Ascending aorta (tissue), 2 donors: Measurements from ENCODE around the gene KTI12. TPM values are rescaled to one million over a fixed set of nuclear protein-coding genes. Genes with fewer than 3 reads are reported as not detected.

ENCODE experiments used
- DNase-seq, 2 donors: peaks; one replicate each; pipeline ENCODE4 v3.0.0-alpha.2; 2019; ENCODE audit warnings: low spot score in 2 of 2
- H3K27ac ChIP-seq, 2 donors: fragments of 200-600 bp; sonication (generic); one replicate each; pipeline ENCODE4 v1.5.1; 2016 to 2017; ENCODE audit warnings: mild to moderate bottlenecking in 1 of 2
- H3K27me3 ChIP-seq: fragments of 200-600 bp; sonication (generic); one replicate; pipeline ENCODE4 v1.5.1; 2017
- H3K36me3 ChIP-seq, 2 donors: fragments of 200-600 bp; sonication (generic); one replicate each; pipeline ENCODE4 v1.5.1; 2016
- H3K4me1 ChIP-seq, 2 donors: fragments of 200-600 bp; sonication (generic); one replicate each; pipeline ENCODE4 v1.5.1; 2016 to 2017; ENCODE audit warnings: mild to moderate bottlenecking in 1 of 2
- H3K4me3 ChIP-seq, 2 donors: fragments of 200-600 bp; sonication (generic); one replicate each; pipeline ENCODE4 v1.5.1; 2016 to 2017; ENCODE audit warnings: mild to moderate bottlenecking in 1 of 2
- H3K9me3 ChIP-seq, 2 donors: fragments of 200-600 bp; sonication (generic); one replicate each; pipeline ENCODE4 v1.5.1; 2016
- CTCF ChIP-seq, 3 experiments: fragments of 200-600 bp in 2 of 3; fragments of 450-650 bp in 1 of 3; sonication (generic) in 2 of 3; IDR thresholded peaks; one replicate each; pipeline ENCODE4 v1.5.1; 2016 to 2019; ENCODE audit warnings: antibody characterized with exemption in 3 of 3, mild to moderate bottlenecking in 1 of 3, moderate library complexity in 1 of 3
- intact Hi-C: fragments of 100-400 bp; cut with DNase I; formaldehyde crosslinking; loops from one replicate; pipeline ENCODE4 v1.15.1; 2023
- total RNA-seq: library from RNA; depleted of rRNA; stranded (reverse); fragments of >200 nt; gene quantifications from one replicate; pipeline ENCODE4 v1.1.0, GENCODE V29; 2016

Gene KTI12
- total RNA-seq, 1 donor from 2014 or later = 10.3 TPM

- Histone ChIP-seq H3K36me3 (no peaks in the 10 kb centered on the region), H3K9me3 (no peaks in the 10 kb centered on the region), H3K27me3 (no peaks in the 10 kb centered on the region), H3K27ac (no peak overlapping the region), H3K4me1 (peaks cover 0 to 3% of the 10 kb centered on the region in 2 donors), H3K4me3 (no peak overlapping the region)
- intact Hi-C loops = loop anchor here (2.0 kb wide), 1 partner anchor 107 kb away; no protein-coding TSS in a partner anchor
- DNase-seq = no peak
- no peak for TF ChIP-seq CTCF (IDR thresholded peaks at IDR 0.05)
Measured at GRCh38 chr1:52003877-52004276, 29.7 kb downstream of the KTI12 start.

- peaks cover 0 to 3% of the 10 kb centered on the region in 2 donors for H3K4me1 ChIP-seq
- intact Hi-C loops = loop anchor here (2.0 kb wide), 1 partner anchor 105 kb away; no protein-coding TSS in a partner anchor
- H3K27me3 ChIP-seq = no peaks in the 10 kb centered on the region
- H3K36me3 ChIP-seq = no peaks in the 10 kb centered on the region
- TF ChIP-seq CTCF (IDR thresholded peaks at IDR 0.05) = peak; percentile 68 to 84 (median 82)
- H3K4me3 ChIP-seq = no peak overlapping the region
- no peak for DNase-seq
- H3K9me3 ChIP-seq = no peaks in the 10 kb centered on the region
- no peak overlapping the region for H3K27ac ChIP-seq
Measured at GRCh38 chr1:52002038-52002917, 31.3 kb downstream of the KTI12 start.

GRCh38 chr1:51998701-51999100, 34.9 kb downstream of the KTI12 start:
- Histone ChIP-seq H3K9me3 (no peaks in the 10 kb centered on the region), H3K4me1 (no peaks in the 10 kb centered on the region), H3K36me3 (no peaks in the 10 kb centered on the region), H3K4me3 (no peak overlapping the region), H3K27me3 (no peaks in the 10 kb centered on the region), H3K27ac (no peak overlapping the region)
- no peak for DNase-seq
- TF ChIP-seq CTCF (IDR thresholded peaks at IDR 0.05) = no peak
- intact Hi-C loops = no loop called here

GRCh38 chr1:51997974-51998382, 35.6 kb downstream of the KTI12 start:
- Histone ChIP-seq H3K4me3 (no peak overlapping the region), H3K36me3 (no peaks in the 10 kb centered on the region), H3K27me3 (no peaks in the 10 kb centered on the region), H3K27ac (no peak overlapping the region), H3K9me3 (no peaks in the 10 kb centered on the region), H3K4me1 (no peaks in the 10 kb centered on the region)
- no peak for TF ChIP-seq CTCF (IDR thresholded peaks at IDR 0.05)
- intact Hi-C loops = no loop called here
- no peak for DNase-seq

- H3K36me3 ChIP-seq = no peaks in the 10 kb centered on the region
- no peaks in the 10 kb centered on the region for H3K4me1 ChIP-seq
- TF ChIP-seq CTCF (IDR thresholded peaks at IDR 0.05) = no peak
- no peak within 1 kb of the TSS for H3K27ac ChIP-seq
- H3K4me3 ChIP-seq = peak within 1 kb of the TSS; percentile 52 to 64
- H3K9me3 ChIP-seq = no peaks in the 10 kb centered on the region
- no peaks in the 10 kb centered on the region for H3K27me3 ChIP-seq
- intact Hi-C loops = no loop called here
- peak in 1 of 2 donors; percentile 67 for DNase-seq
Measured at GRCh38 chr1:51990478-51990965, 43.1 kb downstream of the KTI12 start, which contains the start of gene RAB3B. TSS of gene RAB3B (minus strand) at chr1:51990700. CDS start at chr1:51977117, 13,583 bp downstream.
